GM04504 (cell line): ENCODE measurements around the gene CRISPLD2.

Experiments used
- DNase-seq: peaks from one replicate; pipeline ENCODE4 v3.0.0-alpha.2; 2012; ENCODE audit warnings: low read depth

CRISPLD2 gene

DNA sequence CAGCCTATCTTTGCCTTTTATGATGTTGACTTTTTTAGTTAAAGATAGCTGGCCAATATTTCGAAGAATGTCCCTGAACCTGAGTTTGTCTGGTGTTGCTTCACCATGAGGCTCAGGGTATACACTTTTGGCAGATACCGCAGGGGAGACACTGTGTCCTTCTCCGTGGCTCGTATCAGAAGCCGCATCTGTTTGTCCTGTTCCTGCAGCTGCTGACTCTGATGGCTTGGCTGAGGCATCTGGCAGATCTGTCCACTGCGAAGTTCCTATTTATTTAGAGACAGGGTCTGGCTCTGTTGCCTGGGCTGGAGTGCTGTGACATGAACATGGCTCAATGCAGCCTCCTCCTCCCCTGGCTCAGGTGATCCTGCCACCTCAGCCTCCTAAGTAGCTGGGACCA lies 93.5 kb downstream of the CRISPLD2 start:
- no peak for DNase-seq

DNA sequence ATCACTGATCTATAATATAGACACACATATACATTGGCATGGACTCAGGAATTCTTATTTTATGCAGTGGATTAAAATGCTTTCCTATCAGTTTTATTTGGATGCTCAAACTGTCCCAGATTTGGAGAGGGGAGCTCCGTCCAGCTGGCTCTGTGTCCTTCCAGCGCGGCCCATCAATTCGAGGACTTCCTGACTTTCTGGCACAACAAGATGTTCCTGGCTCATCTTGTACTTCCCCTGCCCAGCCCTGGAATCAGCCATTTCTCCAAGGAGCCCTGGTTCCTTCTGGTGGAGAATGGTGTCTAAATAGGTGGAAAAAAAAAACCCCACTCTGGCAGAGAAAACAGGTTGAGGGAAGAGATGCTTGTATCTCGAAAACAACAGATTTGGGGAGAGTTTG lies 94.5 kb downstream of the CRISPLD2 start:
- no peak for DNase-seq

DNA sequence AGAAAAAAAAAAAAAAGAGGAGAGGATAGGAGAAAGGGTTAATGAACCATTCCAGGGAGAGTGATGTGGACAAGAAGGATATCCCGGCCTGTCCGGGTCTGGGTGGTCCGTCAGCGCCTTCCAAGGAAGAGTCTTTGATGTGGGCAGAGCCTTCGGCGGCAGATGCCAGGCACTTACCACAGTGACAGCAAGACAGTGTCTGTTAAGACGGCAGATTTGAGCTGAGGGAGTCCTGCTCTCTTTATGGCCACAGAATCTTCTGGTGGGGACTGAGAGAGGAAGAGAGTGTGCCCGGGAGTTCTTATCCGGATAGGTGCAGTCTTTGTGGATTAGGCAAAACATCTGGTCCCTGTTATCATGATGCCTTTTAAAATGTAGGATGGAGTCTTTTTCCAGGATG lies 96.4 kb downstream of the CRISPLD2 start:
- no peak for DNase-seq

DNA sequence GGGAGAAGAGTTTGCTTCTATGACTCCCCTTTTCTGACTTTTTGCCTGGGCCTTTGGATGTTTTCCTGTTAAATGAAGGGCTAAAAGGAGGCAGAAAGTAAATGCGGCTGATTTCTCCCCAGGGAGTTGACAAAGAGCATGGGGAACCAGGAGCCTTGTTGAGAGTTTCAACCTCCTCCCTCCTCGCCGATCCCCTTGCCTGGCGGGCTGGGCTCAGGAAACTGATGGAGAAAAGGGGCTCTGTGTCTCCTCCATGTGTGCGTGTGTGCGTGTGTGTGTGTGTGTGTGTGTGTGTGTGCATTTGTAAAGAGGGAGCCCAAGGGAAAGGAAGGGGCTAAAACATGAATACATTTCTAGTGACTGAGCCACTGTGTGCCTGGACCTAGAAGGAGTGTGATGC lies 97.1 kb downstream of the CRISPLD2 start:
- no peak for DNase-seq

DNA sequence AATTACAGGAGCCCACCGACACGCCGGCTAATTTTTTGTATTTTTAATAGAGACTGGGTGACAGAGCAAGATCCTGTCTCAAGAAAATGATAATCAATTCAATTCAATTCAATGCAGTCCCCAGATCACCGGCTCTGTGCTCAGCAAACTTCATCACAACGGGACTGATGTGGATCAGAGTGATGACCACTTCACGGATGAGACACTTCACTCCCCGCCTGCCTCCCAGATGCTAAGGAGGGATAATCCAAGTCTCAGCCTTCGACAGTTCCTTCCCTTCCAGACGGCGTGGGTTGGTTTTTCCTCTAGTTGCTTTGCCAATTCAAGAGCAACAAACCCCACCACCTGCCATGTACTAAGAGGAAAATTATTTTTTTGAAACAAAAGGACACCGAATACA lies 97.7 kb downstream of the CRISPLD2 start:
- no peak for DNase-seq

DNA sequence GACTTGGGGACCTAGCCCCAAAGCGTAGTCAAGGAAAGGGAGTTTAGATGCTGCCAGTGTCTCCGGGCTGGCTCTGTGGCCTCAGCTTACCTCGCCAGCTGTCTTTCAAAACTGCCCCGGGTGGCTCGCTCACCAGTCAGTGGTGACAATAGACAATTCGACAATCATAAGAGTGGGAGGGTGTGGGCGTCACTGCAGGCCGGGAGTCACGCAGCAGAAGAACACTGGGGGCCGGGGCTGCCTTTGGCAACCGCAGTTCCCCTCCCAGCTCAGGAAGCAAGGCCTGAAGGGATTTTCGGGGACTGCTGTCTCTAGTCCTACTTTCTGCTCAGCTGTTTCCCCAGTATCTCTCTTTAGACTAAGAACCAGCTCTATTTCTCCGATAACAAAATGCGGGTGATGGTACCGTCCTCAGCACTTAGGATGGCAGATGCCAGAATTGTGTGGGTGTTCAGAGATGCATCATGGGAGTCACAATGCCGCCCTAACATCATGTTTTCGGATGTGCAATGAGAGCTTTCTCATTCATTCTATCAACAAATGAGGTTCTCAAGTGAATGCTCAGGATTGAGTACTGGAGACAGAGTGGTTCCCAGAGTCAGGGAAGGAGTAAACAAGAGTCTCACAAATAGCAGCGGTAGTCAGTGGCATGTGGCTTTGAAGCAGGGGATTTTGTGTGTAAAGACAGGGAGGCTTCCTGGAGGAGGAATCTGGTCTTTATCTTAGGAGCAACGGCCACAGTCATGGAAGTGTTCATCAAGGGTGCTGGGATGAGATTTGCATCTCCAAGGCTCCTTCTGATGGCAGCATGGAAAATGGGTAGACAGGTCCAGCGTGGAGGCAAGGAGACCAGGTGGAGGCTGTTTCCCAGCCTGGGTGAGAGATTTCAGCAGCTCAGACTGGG lies 98.5 kb downstream of the CRISPLD2 start:
- DNase-seq: no peak

DNA sequence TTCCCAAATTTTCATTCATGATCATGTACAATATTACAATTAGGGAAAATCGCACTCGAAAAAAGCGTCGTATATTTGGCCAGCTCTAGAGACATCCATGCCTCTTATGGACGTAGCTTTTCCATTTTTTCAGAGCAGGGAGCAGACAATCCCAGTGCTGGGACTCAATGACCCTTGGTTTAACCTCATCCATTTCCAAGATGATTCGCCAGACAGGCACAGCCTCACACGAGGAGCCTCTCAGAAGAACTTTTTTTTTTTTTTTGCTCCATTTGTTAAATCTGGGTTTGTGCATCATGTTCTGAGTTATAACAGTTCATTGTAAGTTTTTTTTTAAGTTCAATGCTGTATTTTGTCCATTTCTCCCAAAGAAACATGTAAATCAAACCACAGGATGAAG lies 99.5 kb downstream of the CRISPLD2 start:
- DNase-seq: no peak

DNA sequence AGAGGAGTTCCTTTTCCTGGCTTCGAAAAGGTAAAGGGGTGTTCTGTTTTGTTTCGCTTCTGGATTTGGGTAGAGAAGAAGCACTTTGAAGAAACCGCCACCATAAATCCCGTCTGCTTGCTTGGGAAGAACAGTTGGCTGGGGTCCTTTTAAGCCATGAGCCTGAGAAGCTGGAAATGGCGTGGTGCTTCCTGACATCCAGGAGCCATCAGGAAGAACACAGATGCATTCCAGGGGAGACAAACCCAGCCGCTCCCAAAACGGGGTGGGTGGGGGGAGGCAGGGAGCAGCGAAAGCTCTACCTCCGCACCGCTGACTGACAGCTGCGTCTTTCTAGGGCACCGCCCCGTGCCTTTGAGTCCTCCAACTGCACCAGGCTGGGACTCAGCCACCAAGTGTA lies 99.9 kb downstream of the CRISPLD2 start:
- no peak for DNase-seq

DNA sequence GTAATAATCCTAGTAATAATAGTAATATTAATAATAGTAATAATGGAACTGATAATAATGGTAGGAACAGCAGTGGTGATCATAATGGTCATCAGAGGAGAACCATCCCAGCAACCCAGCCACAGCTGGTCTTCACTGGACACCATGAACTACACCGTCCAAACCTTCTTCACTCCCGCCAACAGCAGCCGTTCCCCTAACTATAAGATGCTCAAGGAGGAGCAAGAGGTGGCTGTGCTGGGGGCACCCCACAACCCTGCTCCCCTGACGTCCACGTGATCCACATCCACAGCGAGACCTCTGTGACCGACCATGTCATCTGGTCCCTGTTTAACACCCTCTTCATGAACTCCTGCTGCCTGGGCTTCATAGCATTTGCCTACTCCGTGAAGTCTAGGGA lies 100.5 kb downstream of the CRISPLD2 start:
- DNase-seq: no peak

DNA sequence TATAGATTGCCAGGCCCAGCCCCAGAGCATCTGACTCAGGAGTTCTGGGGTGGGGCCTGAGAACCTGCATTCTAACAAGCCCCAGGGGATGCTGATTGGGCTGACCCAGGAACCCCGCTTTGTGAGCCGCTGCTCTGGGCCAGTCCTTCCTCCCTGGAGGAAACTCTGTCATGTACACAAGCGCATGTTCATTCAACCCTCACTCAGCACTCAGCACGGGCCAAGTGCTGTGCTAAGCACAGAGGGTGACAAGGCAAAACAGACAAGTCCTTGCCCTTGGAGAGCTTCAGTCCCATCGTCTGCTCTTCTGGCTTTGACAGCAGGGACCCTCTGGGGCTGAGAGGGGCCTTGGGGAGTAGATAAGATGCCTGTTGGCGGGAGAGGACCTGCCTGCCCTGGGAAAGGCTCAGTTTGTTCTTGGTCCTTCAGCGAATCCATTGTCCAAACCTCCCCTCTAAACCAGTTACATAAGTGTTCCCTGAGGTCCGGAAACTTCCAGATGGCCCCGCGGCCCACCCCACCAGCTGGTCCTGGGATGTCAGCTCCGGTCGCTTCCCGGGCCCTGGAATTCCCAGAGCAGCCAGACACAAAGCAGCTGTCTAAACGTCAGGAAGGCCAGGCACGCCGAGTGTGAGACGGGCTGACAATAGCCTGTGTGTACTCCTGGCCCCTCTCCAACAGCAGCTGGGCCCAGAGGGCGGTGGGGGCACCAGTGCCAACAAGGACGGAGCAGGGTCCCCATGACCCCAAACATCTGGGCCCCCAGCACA lies 102.8 kb downstream of the CRISPLD2 start:
- no peak for DNase-seq

DNA sequence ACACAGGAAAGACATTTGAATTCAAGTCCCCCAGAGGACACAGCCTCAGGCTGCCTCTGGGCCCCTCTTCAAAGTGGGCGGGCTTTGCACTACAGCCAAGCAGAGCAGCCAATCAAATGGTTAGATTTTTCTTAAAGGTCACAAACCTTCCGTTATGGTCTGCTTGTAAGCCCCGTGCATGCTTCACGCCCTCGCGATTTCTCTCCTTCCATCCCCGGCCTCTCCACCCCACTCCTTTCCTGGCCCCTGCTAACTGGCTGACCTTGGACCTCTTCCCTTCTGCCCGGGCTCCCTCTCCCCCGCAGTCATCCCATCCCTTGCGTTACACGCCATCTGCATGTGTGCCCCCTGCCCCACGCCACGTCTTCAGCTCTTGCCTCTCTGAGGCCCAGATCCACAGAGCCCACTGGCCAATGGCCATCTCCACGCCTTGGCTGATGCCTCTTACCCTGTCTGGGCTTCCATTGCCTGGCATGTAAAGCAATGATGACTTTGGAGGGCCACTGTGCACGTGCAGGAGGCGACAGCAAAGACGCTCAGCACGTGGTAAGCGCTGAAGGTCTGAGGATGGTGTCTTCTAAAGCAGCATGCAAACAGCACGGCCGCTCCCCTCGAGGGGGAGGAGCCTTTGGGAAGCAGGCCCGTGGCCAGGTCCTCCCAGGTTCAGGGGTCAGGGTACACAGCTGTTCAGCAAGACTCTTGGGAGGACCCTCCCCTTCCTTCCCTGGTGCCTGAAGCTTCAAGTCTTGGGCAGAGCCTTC lies 104.7 kb downstream of the CRISPLD2 start:
- no peak for DNase-seq

DNA sequence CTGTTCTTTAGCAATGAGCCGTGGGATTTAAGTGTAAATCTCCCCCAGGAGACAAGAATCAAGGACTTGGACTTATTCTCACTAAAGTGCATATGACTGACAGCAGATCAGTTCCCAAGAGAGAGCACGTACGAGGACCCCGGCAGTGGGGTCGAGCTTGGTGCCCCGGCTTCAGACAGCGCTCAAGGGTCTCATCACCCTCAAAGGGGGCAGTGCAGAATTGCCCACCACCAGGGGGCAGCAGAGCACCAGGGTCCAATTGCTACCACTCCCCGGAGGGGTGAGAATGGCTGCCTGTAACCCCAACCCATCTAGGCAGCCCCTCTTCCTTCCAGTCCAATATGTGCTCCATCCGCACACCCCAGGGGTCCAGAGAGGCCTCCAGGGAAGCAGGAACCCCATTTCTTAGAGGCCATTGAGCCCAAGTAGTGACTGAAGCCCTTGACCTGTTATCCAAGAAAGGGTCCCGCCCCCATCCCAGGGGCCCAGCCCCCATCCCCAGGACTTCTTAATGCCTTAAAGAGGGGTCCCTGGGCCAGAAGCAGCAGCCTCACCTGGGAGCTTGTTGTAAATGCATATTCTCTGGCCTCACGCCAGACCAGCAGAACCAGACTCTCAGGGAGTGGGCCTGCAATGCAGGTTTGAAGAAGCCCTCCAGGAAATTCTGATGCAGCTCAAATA lies 105.4 kb downstream of the CRISPLD2 start:
- DNase-seq: no peak

DNA sequence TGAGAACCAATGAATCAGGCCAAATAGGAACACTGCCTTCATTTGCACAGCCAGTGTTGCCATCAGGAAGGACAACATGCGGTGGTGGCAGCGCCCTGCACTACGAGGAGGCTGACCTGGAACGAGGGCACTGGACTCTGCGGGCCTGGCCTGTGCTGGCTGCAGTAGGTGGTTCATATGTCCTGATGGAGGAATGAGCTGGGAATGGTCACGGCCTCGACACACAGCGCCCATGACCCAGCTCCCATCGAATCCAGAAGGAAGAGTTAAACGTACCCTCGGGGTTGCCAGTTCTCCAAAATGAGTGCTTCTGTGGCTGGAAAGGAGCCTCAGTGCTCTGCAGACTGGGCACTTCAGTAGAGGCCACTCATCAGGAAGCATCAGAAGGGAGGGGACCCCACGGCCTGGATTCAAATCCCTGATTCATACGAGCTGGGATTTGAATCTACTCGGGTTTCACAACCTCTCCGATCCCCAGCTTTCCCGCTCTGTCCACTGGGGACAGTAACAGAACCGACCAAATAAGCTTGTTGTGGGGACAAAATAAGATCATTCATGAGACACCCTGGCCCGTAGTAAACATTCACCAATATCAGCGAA lies 106.1 kb downstream of the CRISPLD2 start:
- DNase-seq: no peak

DNA sequence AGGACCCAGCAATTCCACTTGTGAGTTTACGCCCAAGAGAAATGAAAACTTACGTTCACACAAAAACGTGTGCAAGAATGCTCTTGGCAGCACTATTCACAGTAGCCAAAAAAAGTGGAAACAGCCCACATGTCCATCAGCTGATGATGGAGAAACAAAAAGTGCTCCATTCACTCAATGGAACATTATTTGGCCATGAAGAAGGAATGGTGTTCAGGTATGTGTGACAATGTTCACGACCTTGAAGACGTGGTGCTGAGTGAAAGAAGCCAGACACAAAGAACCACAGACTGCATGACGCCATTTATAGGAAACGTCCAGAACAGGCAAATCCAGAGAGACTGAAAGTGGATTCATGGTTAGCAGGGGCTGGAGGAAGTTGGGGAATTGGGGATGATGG lies 106.7 kb downstream of the CRISPLD2 start:
- no peak for DNase-seq

DNA sequence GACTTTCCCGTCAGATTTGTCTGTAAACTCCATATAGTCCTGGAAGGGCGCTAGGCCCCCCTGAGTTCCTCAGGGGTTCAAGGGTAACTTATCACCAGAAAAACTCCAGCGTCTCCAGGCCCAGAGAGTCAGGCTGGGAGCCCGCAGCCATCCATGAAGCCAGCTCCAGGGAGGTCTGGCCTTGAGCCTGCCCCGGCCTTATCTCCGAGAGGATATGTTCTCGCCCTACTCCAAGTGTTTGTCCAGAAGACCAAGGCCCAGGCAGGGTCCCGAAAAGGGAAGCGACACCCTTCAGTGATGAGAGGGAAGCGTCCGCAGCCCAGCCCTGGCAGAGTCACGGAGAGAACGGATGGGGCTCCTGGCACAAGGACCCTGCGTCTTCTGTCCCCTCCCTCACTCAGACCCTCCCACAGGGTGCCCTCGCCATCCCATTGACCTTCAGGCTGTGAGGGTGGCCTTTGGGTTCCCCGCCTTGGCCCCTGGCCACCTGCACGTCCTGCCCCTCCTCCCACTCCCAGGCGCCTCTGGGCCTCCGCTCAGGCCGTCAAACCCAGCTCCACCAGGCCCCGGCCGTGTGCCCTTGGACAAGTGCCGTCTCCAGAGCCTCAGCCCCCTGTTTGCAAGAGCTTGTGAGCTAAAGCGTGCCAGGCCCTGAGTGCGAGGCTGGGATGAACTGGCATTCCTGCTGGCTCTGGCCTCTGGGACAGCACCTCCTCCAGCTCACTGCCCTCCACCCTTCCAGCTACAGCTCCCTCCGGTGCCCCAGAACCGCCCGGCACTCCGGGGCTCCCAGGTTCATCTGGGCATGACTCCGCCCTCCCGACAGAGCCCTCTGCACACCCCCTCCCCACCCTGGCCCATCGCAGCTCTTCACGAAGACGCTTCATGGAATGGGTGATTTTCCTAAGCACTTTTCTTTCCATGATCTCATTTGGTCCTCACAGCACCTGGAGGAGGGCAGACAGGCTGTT lies 108.1 kb downstream of the CRISPLD2 start:
- no peak for DNase-seq

DNA sequence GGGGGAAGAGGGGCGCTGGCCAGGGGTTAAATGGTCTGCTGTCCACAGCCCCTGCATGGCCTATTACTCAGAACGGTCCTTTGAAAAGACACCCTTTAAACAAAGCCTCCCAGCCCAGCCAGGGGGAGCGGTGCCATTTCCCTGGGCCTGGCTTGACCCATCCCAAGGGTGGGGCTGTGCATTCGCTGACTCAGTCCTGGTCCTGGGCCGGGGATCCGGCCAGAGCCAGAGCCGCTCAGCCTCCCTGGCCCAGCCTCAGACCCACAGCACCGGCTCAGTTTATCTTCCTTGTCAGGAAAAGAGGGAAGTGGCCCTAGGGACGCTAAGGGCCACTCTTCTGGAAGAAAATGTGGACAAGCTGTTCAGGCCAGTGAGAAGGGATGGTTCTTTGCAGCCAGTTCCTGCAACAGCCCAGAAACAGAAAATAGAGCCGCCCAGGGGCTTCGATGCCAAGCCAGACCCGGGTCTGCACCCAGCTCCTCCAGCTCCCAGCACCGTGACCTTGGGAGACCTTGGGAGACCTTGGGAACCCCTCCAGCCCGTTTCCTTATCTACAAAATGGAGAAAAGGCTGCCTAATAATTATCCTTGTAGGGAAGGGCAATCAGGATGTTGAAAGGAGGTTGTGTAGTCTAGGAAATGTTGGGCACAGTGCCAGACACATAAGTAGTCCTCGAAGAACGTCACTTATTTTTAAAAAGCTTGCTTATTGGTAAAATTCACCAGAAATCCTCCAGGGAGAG lies 109.1 kb downstream of the CRISPLD2 start:
- no peak for DNase-seq

DNA sequence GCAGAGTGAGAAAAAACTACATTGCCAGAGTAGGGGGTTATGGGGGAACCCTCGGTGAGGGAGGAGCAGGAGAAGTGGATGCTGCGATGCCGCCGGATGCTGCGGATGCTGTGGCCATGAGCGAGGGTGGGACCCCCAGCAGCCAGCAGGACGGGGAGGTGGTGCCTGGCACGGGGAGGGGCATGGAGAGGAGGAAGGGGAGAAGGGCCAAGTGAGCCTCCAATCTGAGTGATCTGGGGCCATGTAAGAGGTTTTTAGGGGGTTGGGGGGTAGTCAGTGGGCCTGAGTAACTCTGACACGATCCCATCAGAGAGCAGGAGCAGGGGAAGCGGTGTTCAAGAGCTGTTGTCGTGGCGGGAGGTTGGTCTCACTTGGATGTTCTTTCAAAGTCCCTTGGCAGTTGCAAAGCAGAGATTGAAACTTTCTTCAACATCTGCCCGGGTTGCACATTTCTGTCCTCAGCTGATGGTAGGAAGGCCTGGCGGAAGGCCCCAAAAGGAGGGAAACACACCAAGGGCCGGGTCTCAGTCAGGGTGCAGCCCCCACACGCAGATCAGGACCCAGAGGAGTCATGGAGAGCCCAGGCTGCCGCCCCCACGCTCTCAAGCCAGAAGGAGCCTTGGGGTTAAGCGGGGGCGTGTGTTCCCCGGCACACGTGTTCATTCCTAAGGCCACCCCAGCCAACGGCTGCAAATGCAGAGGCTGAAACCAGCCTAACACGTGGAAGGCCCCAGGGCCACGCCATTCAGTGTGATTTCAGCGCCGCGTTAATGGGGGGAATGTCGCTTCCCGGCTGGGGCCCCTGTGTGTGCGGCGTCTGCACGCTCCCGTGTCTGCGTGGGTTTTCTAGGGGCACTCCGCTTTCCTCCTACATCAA lies 109.9 kb downstream of the CRISPLD2 start:
- DNase-seq: no peak

DNA sequence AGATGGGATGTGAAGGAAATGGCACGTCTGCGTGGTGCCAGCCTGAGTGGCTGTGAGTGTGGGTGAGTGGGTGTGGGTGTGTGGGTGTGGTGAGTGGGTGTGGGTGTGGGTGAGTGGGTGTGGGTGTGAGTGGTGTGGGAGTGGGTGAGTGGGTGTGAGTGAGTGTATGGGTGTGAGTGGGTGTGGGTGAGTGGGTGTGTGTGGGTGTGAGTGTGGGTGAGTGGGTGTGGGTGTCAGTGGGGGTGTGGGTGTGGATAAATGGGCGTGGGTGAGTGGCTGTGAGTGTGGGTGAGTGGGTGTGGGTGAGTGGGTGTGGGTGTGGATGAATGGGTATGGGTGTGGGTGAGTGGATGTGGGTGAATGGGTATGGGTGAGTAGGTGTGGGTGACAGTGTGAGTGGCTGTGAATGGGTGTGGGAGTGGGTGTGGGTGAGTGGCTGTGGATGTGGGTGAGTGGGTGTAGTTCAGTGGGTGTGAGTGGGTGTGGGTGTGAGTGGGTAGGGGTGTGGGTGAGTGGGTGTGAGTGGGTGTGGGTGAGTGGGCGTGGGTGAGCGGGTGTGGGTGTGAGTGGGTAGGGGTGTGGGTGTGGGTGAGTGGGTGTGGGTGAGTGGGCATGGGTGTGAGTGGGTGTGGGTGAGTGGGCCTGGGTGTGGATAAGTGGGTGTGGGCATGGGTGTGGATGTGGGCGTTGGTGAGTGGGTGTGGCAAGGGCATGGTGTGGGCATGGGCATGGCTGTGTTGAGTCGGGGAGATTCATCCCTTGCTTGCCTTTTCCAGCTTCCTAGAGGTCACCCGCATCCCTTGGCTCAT lies 110.7 kb downstream of the CRISPLD2 start:
- no peak for DNase-seq
